HCT116 (cell line): ENCODE results near the gene EEF1AKMT2. TPM values are rescaled to one million over a fixed set of nuclear protein-coding genes. Genes with fewer than 3 reads are reported as not detected.

Source experiments
- ATAC-seq: fragments of 200-7000 bp; cut with Tn5 transposase; 2 replicates; pipeline ENCODE4 v1.9.1; 2020; ENCODE audit warnings: mild to moderate bottlenecking, moderate library complexity
- BruUV-seq: library from RNA; stranded (reverse); fragments of 400-500 nt; replicated peaks from 2 replicates; lab custom pipeline; 2021; lab: Mats Ljungman, UMichigan
- CTCF ChIA-PET: fragments of 300-600 bp; sonication (Branson Sonifier 250); formaldehyde crosslinking; loops from one replicate; lab custom pipeline; 2021; ENCODE audit warnings: antibody characterized with exemption; lab: Charles Lee
- POLR2A ChIA-PET: fragments of 300-600, 350-600 bp; sonication (Branson Sonifier 250); formaldehyde crosslinking; loops from one replicate; lab custom pipeline; 2021; ENCODE audit warnings: antibody characterized with exemption; lab: Charles Lee
- RAD21 ChIA-PET, 2 experiments: fragments of 300-600 bp; sonication (Branson Sonifier 250); formaldehyde crosslinking; loops; one replicate each; lab custom pipeline; 2023; ENCODE audit warnings: low total read pairs in 2 of 2; ENCODE audit not compliant: uncharacterized antibody in 2 of 2, unreplicated experiment in 2 of 2, low non-redundant PET in 1 of 2; lab: Charles Lee
- DNase-seq: peaks from one replicate; pipeline ENCODE4 v3.0.0-alpha.2; 2010; ENCODE audit warnings: low read depth, low spot score
- H2AFZ ChIP-seq: fragments of 200-600 bp; shearing (Covaris generic), sonication (generic); 2 replicates; pipeline ENCODE4 v1.6.1; 2017; ENCODE audit warnings: low read depth, mixed run types, mixed read lengths, antibody characterized with exemption, low read length; ENCODE audit not compliant: poor library complexity, severe bottlenecking
- H3K27ac ChIP-seq: 2 replicates; pipeline ENCODE4 v1.5.1; 2012; ENCODE audit warnings: low read depth, low read length
- H3K27me3 ChIP-seq: fragments of 200-600 bp; sonication (generic); 2 replicates; pipeline ENCODE4 v1.6.1; 2016; ENCODE audit warnings: mixed run types, low read length, mixed read lengths; ENCODE audit not compliant: insufficient read depth
- H3K36me3 ChIP-seq, 2 experiments: fragments of 200-500 bp in 1 of 2; fragments of 200-600 bp in 1 of 2; sonication (Bioruptor generic) in 1 of 2; sonication (generic) in 1 of 2; 2 replicates each; pipeline versions ENCODE4 v1.5.1 to v1.6.1; 2014 to 2016; ENCODE audit warnings: low read length in 2 of 2, inconsistent platforms in 1 of 2, mixed read lengths in 1 of 2, mixed run types in 1 of 2; ENCODE audit not compliant: insufficient read depth in 2 of 2, control insufficient read depth in 1 of 2
- H3K4me1 ChIP-seq, 2 experiments: fragments of 200-600 bp in 1 of 2; sonication (generic) in 1 of 2; 2 replicates each; pipeline versions ENCODE4 v1.5.1 to v1.6.1; 2012 to 2017; ENCODE audit warnings: low read length in 2 of 2, inconsistent platforms in 1 of 2, mild to moderate bottlenecking in 1 of 2, mixed read lengths in 1 of 2, mixed run types in 1 of 2, moderate library complexity in 1 of 2; ENCODE audit not compliant: insufficient read depth in 2 of 2, control insufficient read depth in 1 of 2
- H3K4me2 ChIP-seq: fragments of 200-600 bp; sonication (generic); 2 replicates; pipeline ENCODE4 v1.6.1; 2017; ENCODE audit warnings: mixed run types, low read length, mixed read lengths
- H3K4me3 ChIP-seq, 2 experiments: fragments of 200-600 bp in 1 of 2; sonication (generic) in 1 of 2; replicated peaks in 1 of 2; 2 replicates each; pipeline ENCODE4 v1.5.1; 2011 to 2016; ENCODE audit warnings: low read length in 2 of 2, control low read depth in 1 of 2, low read depth in 1 of 2, mild to moderate bottlenecking in 1 of 2, mixed read lengths in 1 of 2, mixed run types in 1 of 2
- H3K79me2 ChIP-seq: fragments of 200-600 bp; sonication (generic); 2 replicates; pipeline ENCODE4 v1.6.1; 2017; ENCODE audit warnings: mild to moderate bottlenecking, mixed run types, low read length, moderate library complexity, mixed read lengths; ENCODE audit not compliant: insufficient read depth
- H3K9ac ChIP-seq: fragments of 200-600 bp; sonication (generic); 2 replicates; pipeline ENCODE4 v1.6.1; 2016; ENCODE audit warnings: low read length, mixed read lengths
- H3K9me2 ChIP-seq: fragments of 200-600 bp; sonication (generic), shearing (Covaris generic); 2 replicates; pipeline ENCODE4 v1.6.1; 2017; ENCODE audit warnings: mixed run types, mild to moderate bottlenecking, moderate library complexity; ENCODE audit not compliant: insufficient read depth
- H3K9me3 ChIP-seq, 2 experiments: fragments of 200-500 bp in 1 of 2; fragments of 200-600 bp in 1 of 2; sonication (Bioruptor generic) in 1 of 2; sonication (generic) in 1 of 2; 2 replicates each; pipeline ENCODE4 v1.6.1; 2014 to 2017; ENCODE audit warnings: low read length in 2 of 2, mixed read lengths in 2 of 2, inconsistent platforms in 1 of 2, low read depth in 1 of 2, mild to moderate bottlenecking in 1 of 2, mixed run types in 1 of 2, moderate library complexity in 1 of 2; ENCODE audit not compliant: control insufficient read depth in 1 of 2, insufficient read depth in 1 of 2
- H4K20me1 ChIP-seq: fragments of 200-600 bp; sonication (generic), shearing (Covaris generic); 2 replicates; pipeline ENCODE4 v1.6.1; 2017; ENCODE audit warnings: mixed run types, mild to moderate bottlenecking, moderate library complexity; ENCODE audit not compliant: insufficient read depth
- CBX3 ChIP-seq: IDR thresholded peaks from 2 replicates; pipeline ENCODE4 v1.6.1; 2012; ENCODE audit warnings: low read depth
- CEBPB ChIP-seq: IDR thresholded peaks from 2 replicates; pipeline ENCODE4 v1.6.1; 2012; ENCODE audit warnings: low read depth
- EGR1 ChIP-seq: IDR thresholded peaks from 2 replicates; pipeline ENCODE4 v1.6.1; 2012; ENCODE audit warnings: low read depth
- ELF1 ChIP-seq: IDR thresholded peaks from 2 replicates; pipeline ENCODE4 v1.6.1; 2012; ENCODE audit warnings: low read depth, borderline replicate concordance
- EZH2 ChIP-seq: fragments of 200-600 bp; sonication (generic); IDR thresholded peaks from 2 replicates; pipeline ENCODE4 v1.6.1; 2017; ENCODE audit warnings: antibody characterized with exemption, mixed run types
- EZH2phosphoT487 ChIP-seq: fragments of 200-600 bp; IDR thresholded peaks from 2 replicates; pipeline ENCODE4 v1.6.1; 2018; ENCODE audit warnings: antibody characterized with exemption, borderline replicate concordance
- FOSL1 ChIP-seq: IDR thresholded peaks from 2 replicates; pipeline ENCODE4 v1.6.1; 2012; ENCODE audit warnings: low read depth
- JUND ChIP-seq: IDR thresholded peaks from 2 replicates; pipeline ENCODE4 v1.6.1; 2012
- POLR2AphosphoS5 ChIP-seq: IDR thresholded peaks from 2 replicates; pipeline ENCODE4 v1.6.1; 2011; ENCODE audit warnings: mild to moderate bottlenecking, low read depth, low read length, moderate library complexity
- RAD21 ChIP-seq: IDR thresholded peaks from 2 replicates; pipeline ENCODE4 v1.6.1; 2012; ENCODE audit warnings: low read depth, mild to moderate bottlenecking
- SIN3A ChIP-seq: IDR thresholded peaks from 2 replicates; pipeline ENCODE4 v1.6.1; 2012; ENCODE audit warnings: low read depth
- SP1 ChIP-seq: IDR thresholded peaks from 2 replicates; pipeline ENCODE4 v1.6.1; 2012; ENCODE audit warnings: low read depth
- TCF7L2 ChIP-seq: IDR thresholded peaks from 2 replicates; pipeline ENCODE4 v1.7.0; 2011; ENCODE audit warnings: borderline replicate concordance, inconsistent platforms; ENCODE audit not compliant: insufficient read depth, insufficient read length; ENCODE audit errors: extremely low read depth
- YY1 ChIP-seq: IDR thresholded peaks from 2 replicates; pipeline ENCODE4 v1.6.1; 2011; ENCODE audit warnings: low read length, low read depth, moderate library complexity, mild to moderate bottlenecking; ENCODE audit not compliant: insufficient replicate concordance; ENCODE audit errors: extremely low read depth
- ZFX ChIP-seq: fragments of 450-650 bp; IDR thresholded peaks from 2 replicates; pipeline ENCODE4 v1.6.1; 2017
- ZNF274 ChIP-seq: fragments of 200-500 bp; sonication (Bioruptor generic); IDR thresholded peaks from 2 replicates; pipeline ENCODE4 v1.6.1; 2014; ENCODE audit warnings: mild to moderate bottlenecking, low read depth, low read length, inconsistent platforms
- intact Hi-C: fragments of 100-400 bp; cut with micrococcal nuclease; formaldehyde crosslinking; loops from 2 replicates; pipeline ENCODE4 v1.10.0; 2022
- total RNA-seq: library from RNA; stranded (reverse); gene quantifications from one replicate; pipeline ENCODE4 v1.2.1, GENCODE V29; 2021; ENCODE audit not compliant: unreplicated experiment
- TF ChIP-seq, protein P1 (sequence below): IDR thresholded peaks from 2 replicates; pipeline ENCODE4 v1.6.1; 2012
- TF ChIP-seq, protein P2 (sequence below): IDR thresholded peaks from 2 replicates; pipeline ENCODE4 v1.6.1; 2012
- TF ChIP-seq, protein P3 (sequence below): IDR thresholded peaks from 2 replicates; pipeline ENCODE4 v1.6.1; 2011; ENCODE audit warnings: mild to moderate bottlenecking, low read length, moderate library complexity; ENCODE audit not compliant: insufficient replicate concordance; ENCODE audit errors: extremely low read depth

EEF1AKMT2 gene
- total RNA-seq, 1 experiment from 2014 or later, result 39.6 TPM

DNA sequence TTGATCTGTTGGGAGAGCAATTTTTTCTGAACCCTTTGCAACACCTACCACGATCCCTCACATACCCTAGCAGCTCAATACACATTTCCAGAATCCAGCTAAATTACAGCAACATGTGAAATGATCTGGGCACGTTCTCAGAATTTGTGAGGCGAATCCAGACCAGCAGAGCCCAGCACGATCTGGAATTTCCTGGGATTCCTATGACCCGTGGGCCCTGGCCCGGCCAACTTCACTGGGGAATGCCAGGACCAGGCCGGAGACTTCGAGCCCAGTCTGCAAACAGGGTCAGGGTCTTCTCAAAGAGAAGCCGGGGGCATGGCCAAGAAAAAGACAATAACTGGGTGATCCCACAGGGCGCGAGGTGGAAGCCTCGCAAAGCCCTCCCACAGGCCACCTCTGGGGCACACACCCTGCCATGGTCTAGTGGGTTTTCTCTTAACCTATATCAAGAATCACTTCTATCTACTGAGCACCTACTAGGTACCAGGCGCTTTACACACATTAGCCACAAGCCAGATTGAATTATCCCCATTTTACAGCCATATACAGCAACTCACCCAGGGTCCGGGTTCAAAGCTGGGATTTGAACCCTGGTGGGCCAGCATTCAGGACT, 81.3 kb downstream of the EEF1AKMT2 start:
- Histone ChIP-seq H3K4me2 (peak overlapping the region; percentile 5; the same call in 1 of the 2 replicates), H4K20me1 (no peaks in the 10 kb centered on the region), H3K4me3 (no peak overlapping the region), H3K36me3 (no peaks in the 10 kb centered on the region), H3K27me3 (no peaks in the 10 kb centered on the region), H3K9me3 (no peaks in the 10 kb centered on the region), H3K9me2 (no peaks in the 10 kb centered on the region), H3K79me2 (no peaks in the 10 kb centered on the region), H3K4me1 (peaks cover 17 to 26% of the 10 kb centered on the region in 2 experiments; a peak in 3 of 4 replicates), H2AFZ (no peak overlapping the region), H3K27ac (no peak overlapping the region), H3K9ac (no peak overlapping the region)
- no TSS peak for BruUV-seq
- ChIA-PET POLR2A (no interaction called here), CTCF (interaction anchor here (1.0 kb wide), 1 partner anchor 31 kb away, joined by 5 read pairs; no protein-coding TSS in a partner anchor), RAD21 (no interaction called here)
- no peak for ATAC-seq
- TF ChIP-seq ZFX (no peak), ZNF274 (no peak), JUND (no peak), FOSL1 (no peak), RAD21 (no peak), EGR1 (no peak)
- TF ChIP-seq, protein P1, sequence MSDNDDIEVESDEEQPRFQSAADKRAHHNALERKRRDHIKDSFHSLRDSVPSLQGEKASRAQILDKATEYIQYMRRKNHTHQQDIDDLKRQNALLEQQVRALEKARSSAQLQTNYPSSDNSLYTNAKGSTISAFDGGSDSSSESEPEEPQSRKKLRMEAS, result no peak
- intact Hi-C loops, result no loop called here
- DNase-seq, result no peak

DNA sequence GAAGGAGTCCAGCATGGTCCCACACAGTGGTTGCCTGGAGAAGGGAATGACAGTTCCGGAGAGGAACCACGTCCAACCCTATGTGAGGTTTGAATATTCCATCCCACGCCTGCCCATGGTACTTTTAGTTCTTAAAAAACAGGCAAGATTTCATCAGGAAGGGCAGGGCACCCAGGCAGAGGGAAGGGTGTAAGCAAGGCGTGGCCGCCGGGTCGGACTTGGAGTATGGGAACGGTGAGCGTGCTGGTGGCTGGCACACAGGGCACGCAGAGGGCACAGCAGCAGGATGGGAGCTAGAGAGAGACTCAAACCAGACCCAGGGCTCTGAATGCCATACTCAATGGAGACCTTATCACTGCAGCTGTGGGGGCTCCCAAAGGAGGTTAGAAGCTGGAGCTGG, 81.8 kb downstream of the EEF1AKMT2 start:
- TF ChIP-seq ZFX, result no peak
- no peak for TF ChIP-seq YY1
- no peak for TF ChIP-seq EGR1
- no peak for TF ChIP-seq CBX3
- TF ChIP-seq SIN3A, result no peak
- no peak for TF ChIP-seq JUND
- TF ChIP-seq ELF1, result no peak
- TF ChIP-seq CEBPB, result no peak
- TF ChIP-seq EZH2phosphoT487, result no peak
- no peak for TF ChIP-seq TCF7L2
- no peak for TF ChIP-seq ZNF274
- TF ChIP-seq SP1, result no peak
- TF ChIP-seq, protein P2, sequence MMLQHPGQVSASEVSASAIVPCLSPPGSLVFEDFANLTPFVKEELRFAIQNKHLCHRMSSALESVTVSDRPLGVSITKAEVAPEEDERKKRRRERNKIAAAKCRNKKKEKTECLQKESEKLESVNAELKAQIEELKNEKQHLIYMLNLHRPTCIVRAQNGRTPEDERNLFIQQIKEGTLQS, result no peak
- TF ChIP-seq EZH2, result no peak
- TF ChIP-seq POLR2AphosphoS5, result no peak
- TF ChIP-seq, protein P1, result no peak
- TF ChIP-seq, protein P3, sequence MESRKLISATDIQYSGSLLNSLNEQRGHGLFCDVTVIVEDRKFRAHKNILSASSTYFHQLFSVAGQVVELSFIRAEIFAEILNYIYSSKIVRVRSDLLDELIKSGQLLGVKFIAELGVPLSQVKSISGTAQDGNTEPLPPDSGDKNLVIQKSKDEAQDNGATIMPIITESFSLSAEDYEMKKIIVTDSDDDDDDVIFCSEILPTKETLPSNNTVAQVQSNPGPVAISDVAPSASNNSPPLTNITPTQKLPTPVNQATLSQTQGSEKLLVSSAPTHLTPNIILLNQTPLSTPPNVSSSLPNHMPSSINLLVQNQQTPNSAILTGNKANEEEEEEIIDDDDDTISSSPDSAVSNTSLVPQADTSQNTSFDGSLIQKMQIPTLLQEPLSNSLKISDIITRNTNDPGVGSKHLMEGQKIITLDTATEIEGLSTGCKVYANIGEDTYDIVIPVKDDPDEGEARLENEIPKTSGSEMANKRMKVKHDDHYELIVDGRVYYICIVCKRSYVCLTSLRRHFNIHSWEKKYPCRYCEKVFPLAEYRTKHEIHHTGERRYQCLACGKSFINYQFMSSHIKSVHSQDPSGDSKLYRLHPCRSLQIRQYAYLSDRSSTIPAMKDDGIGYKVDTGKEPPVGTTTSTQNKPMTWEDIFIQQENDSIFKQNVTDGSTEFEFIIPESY, result no peak
- DNase-seq (no peak), ATAC-seq (no peak; the same call in 1 of the 2 replicates)
- H3K4me1 ChIP-seq, result peaks cover 17 to 26% of the 10 kb centered on the region in 2 experiments; a peak in 3 of 4 replicates
- no peak overlapping the region for H3K9ac ChIP-seq
- no peak overlapping the region for H3K4me3 ChIP-seq
- H3K4me2 ChIP-seq, result peak overlapping the region; percentile 5; the same call in 1 of the 2 replicates
- H4K20me1 ChIP-seq, result no peaks in the 10 kb centered on the region
- BruUV-seq, result no TSS peak
- RAD21 ChIA-PET, result no interaction called here
- H3K36me3 ChIP-seq, result 0 out of 4 replicates have a peak, but pooled peaks cover 0 to 2% of the 10 kb centered on the region in 2 experiments
- no peaks in the 10 kb centered on the region for H3K9me3 ChIP-seq
- H2AFZ ChIP-seq, result no peak overlapping the region
- H3K27ac ChIP-seq, result no peak overlapping the region
- CTCF ChIA-PET, result interaction anchor here (1.0 kb wide), 1 partner anchor 31 kb away, joined by 5 read pairs; no protein-coding TSS in a partner anchor
- no peaks in the 10 kb centered on the region for H3K27me3 ChIP-seq
- H3K9me2 ChIP-seq, result no peaks in the 10 kb centered on the region
- H3K79me2 ChIP-seq, result no peaks in the 10 kb centered on the region
- POLR2A ChIA-PET, result no interaction called here
- intact Hi-C loops, result no loop called here
